OCI-LY3 (cell line): ENCODE results near the gene NID1.

Experiments
- CTCF ChIP-seq: fragments of 200-600, 300-600 bp; sonication (generic); IDR thresholded peaks from 2 replicates; pipeline ENCODE4 v1.5.1; 2014; ENCODE audit warnings: antibody characterized with exemption, low read length, low read depth
- EZH2phosphoT487 ChIP-seq: fragments of 200-600 bp; shearing (Covaris generic); IDR thresholded peaks from 2 replicates; pipeline ENCODE4 v1.6.1; 2018; ENCODE audit warnings: antibody characterized with exemption, mixed run types, low read depth

GRCh38 chr1:236033336-236033735 lies 31.6 kb downstream of the NID1 start:
- no peak for TF ChIP-seq CTCF
- TF ChIP-seq EZH2phosphoT487 = no peak
